Prostate gland (tissue), 2 donors: ENCODE results near the gene NNT. TPM values are rescaled to one million over a fixed set of nuclear protein-coding genes. Genes with fewer than 3 reads are reported as not detected.
"Not testable (repeated sequence)": the region's sequence is repeated elsewhere in the genome, so short reads cannot be mapped to it uniquely, and the experiment has no call there.

Experiments
- DNase-seq: peaks from one replicate; pipeline ENCODE4 v3.0.0-alpha.2; 2019; ENCODE audit warnings: low spot score
- H3K27ac ChIP-seq, 2 donors: fragments of 200-600 bp; sonication (generic); 2 replicates each; pipeline ENCODE4 v1.5.1; 2017 to 2019
- H3K27me3 ChIP-seq: fragments of 200-600 bp; sonication (generic); replicated peaks from 2 replicates; pipeline ENCODE4 v1.5.1; 2019; ENCODE audit not compliant: insufficient read depth
- H3K36me3 ChIP-seq, 2 donors: fragments of 200-600 bp; sonication (generic); 1 replicate in 1 of 2; 2 replicates in 1 of 2; pipeline versions ENCODE4 v1.5.1 to v1.8.1; 2017 to 2019
- H3K4me1 ChIP-seq: fragments of 200-600 bp; sonication (generic); replicated peaks from 2 replicates; pipeline ENCODE4 v1.5.1; 2019
- H3K4me3 ChIP-seq, 2 donors: fragments of 200-600 bp; sonication (generic); 2 replicates each; pipeline ENCODE4 v1.5.1; 2017 to 2019
- H3K9me3 ChIP-seq: fragments of 200-600 bp; sonication (generic); 2 replicates; pipeline ENCODE4 v1.5.1; 2017
- POLR2A ChIP-seq: fragments of 450-650 bp; IDR thresholded peaks from one replicate; pipeline ENCODE4 v1.6.1; 2016; ENCODE audit warnings: antibody characterized with exemption, mild to moderate bottlenecking
- POLR2AphosphoS5 ChIP-seq: sonication (generic); formaldehyde crosslinking; IDR thresholded peaks from one replicate; pipeline ENCODE4 v1.6.1; 2017; ENCODE audit warnings: antibody characterized with exemption
- WGBS: methylation state at CpG from one replicate; pipeline ENCODE4 v1.1.5; 2018; 5-methylcytosine and 5-hydroxymethylcytosine counted together
- intact Hi-C: fragments of 100-400 bp; cut with DNase I; formaldehyde crosslinking; loops from one replicate; pipeline ENCODE4 v1.14.2; 2022
- total RNA-seq, 2 donors: library from RNA; depleted of rRNA; stranded (reverse); fragments of >200 nt; gene quantifications; one replicate each; pipeline ENCODE4 v1.1.0, GENCODE V29; 2016
- TF ChIP-seq, protein P1 (sequence below), 4 experiments: fragments of 200-600 bp in 2 of 4; fragments of 450-650 bp in 2 of 4; sonication (generic) in 2 of 4; IDR thresholded peaks; 1 replicate in 3 of 4; 2 replicates in 1 of 4; pipeline ENCODE4 v1.5.1; 2016 to 2019; ENCODE audit warnings: antibody characterized with exemption in 4 of 4, mild to moderate bottlenecking in 2 of 4, moderate library complexity in 2 of 4

The NNT gene
- total RNA-seq, 2 donors from 2014 or later: 30.6 to 31.4 TPM

DNA sequence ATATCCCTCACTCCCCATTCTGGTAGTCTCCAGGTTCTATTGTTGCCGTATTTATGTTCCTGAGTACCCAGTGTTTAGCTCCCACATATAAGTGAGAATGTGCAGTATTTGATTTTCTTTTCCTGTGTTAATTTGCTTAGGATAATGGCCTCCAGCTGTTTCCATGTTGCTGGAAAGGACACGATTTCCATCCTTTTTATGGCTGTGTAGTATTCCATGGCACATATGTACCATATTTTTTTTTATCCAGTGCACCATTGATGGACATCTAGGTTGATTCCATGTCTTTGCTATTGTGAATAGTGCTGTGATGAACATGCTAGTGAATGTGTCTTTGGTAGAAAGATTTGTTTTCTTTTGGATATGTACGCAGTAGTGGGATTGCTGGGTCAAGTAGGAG, 98.2 kb downstream of the NNT start:
- Histone ChIP-seq H3K4me1 (no peaks in the 10 kb centered on the region), H3K4me3 (no peak overlapping the region), H3K36me3 (no peaks in the 10 kb centered on the region), H3K27me3 (no peaks in the 10 kb centered on the region), H3K27ac (no peak overlapping the region), H3K9me3 (no peaks in the 10 kb centered on the region)
- DNase-seq: no peak
- TF ChIP-seq POLR2AphosphoS5 (no peak), POLR2A (no peak)
- TF ChIP-seq, protein P1, sequence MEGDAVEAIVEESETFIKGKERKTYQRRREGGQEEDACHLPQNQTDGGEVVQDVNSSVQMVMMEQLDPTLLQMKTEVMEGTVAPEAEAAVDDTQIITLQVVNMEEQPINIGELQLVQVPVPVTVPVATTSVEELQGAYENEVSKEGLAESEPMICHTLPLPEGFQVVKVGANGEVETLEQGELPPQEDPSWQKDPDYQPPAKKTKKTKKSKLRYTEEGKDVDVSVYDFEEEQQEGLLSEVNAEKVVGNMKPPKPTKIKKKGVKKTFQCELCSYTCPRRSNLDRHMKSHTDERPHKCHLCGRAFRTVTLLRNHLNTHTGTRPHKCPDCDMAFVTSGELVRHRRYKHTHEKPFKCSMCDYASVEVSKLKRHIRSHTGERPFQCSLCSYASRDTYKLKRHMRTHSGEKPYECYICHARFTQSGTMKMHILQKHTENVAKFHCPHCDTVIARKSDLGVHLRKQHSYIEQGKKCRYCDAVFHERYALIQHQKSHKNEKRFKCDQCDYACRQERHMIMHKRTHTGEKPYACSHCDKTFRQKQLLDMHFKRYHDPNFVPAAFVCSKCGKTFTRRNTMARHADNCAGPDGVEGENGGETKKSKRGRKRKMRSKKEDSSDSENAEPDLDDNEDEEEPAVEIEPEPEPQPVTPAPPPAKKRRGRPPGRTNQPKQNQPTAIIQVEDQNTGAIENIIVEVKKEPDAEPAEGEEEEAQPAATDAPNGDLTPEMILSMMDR (IDR thresholded peaks at IDR 0.05): no peak
- intact Hi-C loops: no loop called here
- WGBS: 82% methylated on average over 3 of the region's 3 CpGs

DNA sequence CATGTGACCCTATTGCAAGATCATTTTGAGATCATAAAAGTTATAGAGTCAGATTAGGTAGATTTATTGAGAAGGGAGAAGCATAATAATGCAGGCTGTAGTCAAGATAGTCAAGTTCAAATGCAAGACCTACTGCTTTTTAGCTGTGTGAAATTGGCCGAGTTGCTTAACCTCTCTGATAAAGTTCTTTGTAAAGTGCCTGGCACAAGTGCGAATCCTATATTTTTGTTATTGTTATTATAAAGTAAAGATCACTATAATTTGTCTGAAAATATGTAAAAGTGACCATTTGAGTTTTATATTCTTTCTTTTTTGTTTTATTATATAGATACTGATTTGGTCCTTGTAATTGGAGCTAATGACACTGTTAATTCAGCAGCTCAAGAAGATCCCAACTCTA, 99.3 kb downstream of the NNT start:
- H3K36me3 ChIP-seq: no peaks in the 10 kb centered on the region
- 93% methylated on average over 2 of the region's 2 CpGs for WGBS
- intact Hi-C loops: no loop called here
- H3K27me3 ChIP-seq: no peaks in the 10 kb centered on the region
- no peaks in the 10 kb centered on the region for H3K4me1 ChIP-seq
- no peak overlapping the region for H3K4me3 ChIP-seq
- no peak overlapping the region for H3K27ac ChIP-seq
- no peaks in the 10 kb centered on the region for H3K9me3 ChIP-seq
- no peak for TF ChIP-seq POLR2AphosphoS5
- no peak for TF ChIP-seq POLR2A
- TF ChIP-seq, protein P1 (IDR thresholded peaks at IDR 0.05): no peak
- DNase-seq: no peak

DNA sequence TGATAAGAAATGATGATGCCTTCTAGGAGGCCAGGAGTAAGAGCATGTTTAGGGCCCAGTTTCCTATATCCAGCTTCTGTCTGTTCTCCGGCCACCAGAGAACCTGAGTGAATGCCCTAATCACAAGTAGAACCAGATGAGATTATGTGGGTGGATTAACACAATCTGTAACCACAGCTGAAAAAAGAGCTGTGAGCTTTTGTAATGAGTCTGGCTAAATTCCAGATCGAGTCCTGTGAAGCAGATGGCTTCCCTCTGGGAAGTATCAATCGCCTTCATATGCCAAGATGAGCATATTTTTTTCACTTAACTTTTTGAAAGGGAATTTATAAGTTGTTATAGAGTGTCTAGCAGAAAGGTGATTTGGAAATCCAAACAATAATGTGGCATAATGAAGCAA, 99.8 kb downstream of the NNT start:
- Histone ChIP-seq H3K9me3 (no peaks in the 10 kb centered on the region), H3K27me3 (no peaks in the 10 kb centered on the region), H3K36me3 (no peaks in the 10 kb centered on the region), H3K4me1 (no peaks in the 10 kb centered on the region), H3K4me3 (no peak overlapping the region), H3K27ac (no peak overlapping the region)
- 61% methylated on average over 3 of the region's 3 CpGs for WGBS
- no peak for TF ChIP-seq POLR2A
- TF ChIP-seq, protein P1 (IDR thresholded peaks at IDR 0.05): no peak
- TF ChIP-seq POLR2AphosphoS5: no peak
- no peak for DNase-seq
- intact Hi-C loops: no loop called here

DNA sequence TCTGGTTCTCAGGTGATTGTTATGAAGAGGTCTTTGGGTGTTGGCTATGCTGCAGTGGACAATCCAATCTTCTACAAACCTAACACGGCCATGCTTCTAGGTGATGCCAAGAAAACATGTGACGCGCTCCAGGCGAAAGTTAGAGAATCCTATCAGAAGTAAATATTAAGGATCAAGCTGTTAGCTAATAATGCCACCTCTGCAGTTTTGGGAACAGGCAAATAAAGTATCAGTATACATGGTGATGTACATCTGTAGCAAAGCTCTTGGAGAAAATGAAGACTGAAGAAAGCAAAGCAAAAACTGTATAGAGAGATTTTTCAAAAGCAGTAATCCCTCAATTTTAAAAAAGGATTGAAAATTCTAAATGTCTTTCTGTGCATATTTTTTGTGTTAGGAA, 101.3 kb downstream of the NNT start:
- Histone ChIP-seq H3K4me3 (no peak overlapping the region), H3K9me3 (no peaks in the 10 kb centered on the region), H3K27ac (no peak overlapping the region), H3K4me1 (no peaks in the 10 kb centered on the region), H3K36me3 (no peaks in the 10 kb centered on the region), H3K27me3 (no peaks in the 10 kb centered on the region)
- no peak for DNase-seq
- WGBS: 78% methylated on average over 4 of the region's 4 CpGs
- TF ChIP-seq, protein P1 (IDR thresholded peaks at IDR 0.05): no peak
- TF ChIP-seq POLR2A (no peak), POLR2AphosphoS5 (no peak)
- intact Hi-C loops: no loop called here

DNA sequence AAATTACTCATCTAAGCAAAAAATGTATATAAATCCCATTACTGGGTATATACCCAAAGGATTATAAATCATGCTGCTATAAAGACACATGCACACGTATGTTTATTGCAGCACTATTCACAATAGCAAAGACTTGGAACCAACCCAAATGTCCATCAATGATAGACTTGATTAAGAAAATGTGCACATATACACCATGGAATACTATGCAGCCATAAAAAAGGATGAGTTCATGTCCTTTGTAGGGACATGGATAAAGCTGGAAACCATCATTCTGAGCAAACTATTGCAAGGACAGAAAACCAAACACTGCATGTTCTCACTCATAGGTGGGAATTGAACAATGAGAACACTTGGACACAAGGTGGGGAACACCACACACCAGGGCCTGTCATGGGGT, 103.6 kb downstream of the NNT start:
- H3K9me3 ChIP-seq, H3K36me3 ChIP-seq, H3K27ac ChIP-seq, intact Hi-C loops, H3K4me1 ChIP-seq, H3K27me3 ChIP-seq, DNase-seq, H3K4me3 ChIP-seq: not testable (repeated sequence)
- WGBS: 88% methylated on average over 1 of the region's 1 CpG
